Measurements from ENCODE around the gene HSP90AB1. TPM values are rescaled to one million over a fixed set of nuclear protein-coding genes. Genes with fewer than 3 reads are reported as not detected.

The HSP90AB1 gene
- polyA plus RNA-seq, 4 donors = 1,195 to 1,243 (median 1,222) TPM

DNA sequence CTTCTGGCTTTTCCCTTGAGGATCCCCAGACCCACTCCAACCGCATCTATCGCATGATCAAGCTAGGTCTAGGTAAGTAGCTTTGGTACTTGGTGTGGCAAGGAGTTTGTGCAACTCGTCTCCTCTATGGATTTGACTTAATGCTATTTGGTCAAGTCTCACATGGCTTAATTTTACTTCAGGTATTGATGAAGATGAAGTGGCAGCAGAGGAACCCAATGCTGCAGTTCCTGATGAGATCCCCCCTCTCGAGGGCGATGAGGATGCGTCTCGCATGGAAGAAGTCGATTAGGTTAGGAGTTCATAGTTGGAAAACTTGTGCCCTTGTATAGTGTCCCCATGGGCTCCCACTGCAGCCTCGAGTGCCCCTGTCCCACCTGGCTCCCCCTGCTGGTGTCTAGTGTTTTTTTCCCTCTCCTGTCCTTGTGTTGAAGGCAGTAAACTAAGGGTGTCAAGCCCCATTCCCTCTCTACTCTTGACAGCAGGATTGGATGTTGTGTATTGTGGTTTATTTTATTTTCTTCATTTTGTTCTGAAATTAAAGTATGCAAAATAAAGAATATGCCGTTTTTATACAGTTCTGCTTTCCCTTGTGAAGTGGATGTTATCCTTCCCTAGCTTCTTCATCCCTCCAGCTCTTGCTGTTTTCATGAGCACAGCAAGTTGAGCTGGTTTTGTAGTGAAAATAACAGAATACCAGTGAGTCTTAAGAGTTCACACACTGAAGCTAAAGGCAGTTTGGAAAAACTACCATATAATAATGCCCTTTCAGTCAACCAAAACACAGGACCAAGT lies 6.6 kb downstream of the HSP90AB1 start:
- no peak for DNase-seq (ENCODE audit: low read depth in 4 of 4, low spot score in 3 of 4)

- no peak for DNase-seq (ENCODE audit: low read depth in 4 of 4, low spot score in 3 of 4)
Measured at GRCh38 chr6:44254191-44255104, 7.5 kb downstream of the HSP90AB1 start.

DNA sequence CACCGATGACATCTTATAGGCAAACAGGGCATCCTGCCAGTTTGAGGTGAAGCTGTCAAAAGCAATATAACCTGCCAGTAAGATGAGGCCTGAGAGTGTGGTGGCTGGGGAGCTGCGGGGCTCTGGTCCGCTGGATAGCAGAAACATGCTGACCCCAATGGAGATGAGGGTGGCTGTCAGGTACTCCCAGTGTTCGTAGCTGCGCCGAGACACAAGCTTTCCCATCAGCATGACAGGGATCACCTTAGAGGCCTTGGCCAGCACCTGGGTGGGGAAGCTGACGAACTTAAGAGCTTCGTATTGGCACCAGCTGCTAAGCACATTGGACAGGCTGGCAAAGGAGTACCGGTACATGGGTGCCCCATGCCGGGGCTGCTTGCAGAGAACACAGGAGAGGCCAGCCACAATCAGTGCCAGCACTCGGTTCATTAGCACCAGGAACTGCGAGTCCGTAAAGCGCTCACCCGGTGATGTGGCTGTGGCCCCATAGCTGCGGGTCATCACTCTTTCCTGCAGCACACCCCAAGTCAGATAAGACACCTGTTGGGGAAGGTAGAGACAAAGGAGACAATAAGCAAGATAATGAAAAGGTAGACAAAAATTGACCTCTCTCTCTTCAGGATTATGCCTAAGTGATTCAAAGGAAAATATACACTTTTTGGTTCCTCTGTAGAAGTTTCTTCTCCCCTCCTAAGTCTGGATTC lies 8.4 kb downstream of the HSP90AB1 start:
- no peak for DNase-seq (ENCODE audit: low read depth in 4 of 4, low spot score in 3 of 4)

DNA sequence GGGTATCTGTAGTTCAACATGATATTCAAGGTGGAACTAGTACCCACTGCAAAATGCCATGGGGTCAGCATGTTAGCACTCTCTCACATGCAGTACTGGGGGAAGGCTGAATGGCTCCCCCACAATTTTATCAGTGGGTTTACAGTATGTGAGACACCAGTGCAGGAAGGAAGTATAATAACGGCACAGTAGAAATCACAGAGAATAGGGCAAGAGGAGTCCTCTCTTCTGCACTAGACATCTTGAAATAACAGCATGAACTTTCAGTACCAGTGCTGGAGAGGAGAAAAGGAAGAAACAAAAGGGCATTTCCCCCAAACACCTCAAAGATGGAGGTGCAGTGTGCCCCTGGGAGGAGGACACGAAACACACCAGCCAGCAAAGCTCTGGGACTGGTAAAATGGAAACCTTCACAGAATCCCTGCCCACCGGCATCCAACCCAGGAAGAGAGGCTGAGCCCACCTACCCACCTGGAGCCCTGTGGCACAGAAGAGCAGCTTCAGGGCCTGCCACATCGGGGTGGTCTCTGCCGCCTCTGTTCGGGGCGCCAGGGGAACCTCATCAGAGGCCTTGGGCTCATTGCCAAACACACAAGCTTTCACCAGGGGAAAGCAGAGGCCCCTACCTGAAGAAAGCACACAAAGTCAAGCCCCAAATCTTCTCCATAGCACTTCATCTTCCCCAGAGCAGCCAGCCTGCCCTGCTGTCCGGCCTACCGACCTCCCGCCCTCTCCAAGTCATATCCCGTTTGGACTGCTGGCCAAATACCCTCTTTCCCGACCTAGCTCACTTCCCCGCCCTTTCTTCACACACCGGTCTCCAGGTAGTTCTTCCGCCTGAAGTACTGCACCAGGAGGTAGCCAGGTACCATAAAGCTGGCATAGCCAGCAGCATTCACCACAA lies 9.2 kb downstream of the HSP90AB1 start:
- DNase-seq (ENCODE audit: low read depth in 4 of 4, low spot score in 3 of 4) = no peak

GRCh38 chr6:44256775-44257024 lies 9.8 kb downstream of the HSP90AB1 start:
- DNase-seq (ENCODE audit: low read depth in 4 of 4, low spot score in 3 of 4) = no peak

- DNase-seq (ENCODE audit: low read depth in 4 of 4, low spot score in 3 of 4) = no peak
Measured at GRCh38 chr6:44257025-44257752, 10.3 kb downstream of the HSP90AB1 start, which contains the start of gene SLC35B2. Gene SLC35B2 (minus strand): TSS chr6:44257528. CDS start chr6:44257410, 118 bp downstream.

DNA sequence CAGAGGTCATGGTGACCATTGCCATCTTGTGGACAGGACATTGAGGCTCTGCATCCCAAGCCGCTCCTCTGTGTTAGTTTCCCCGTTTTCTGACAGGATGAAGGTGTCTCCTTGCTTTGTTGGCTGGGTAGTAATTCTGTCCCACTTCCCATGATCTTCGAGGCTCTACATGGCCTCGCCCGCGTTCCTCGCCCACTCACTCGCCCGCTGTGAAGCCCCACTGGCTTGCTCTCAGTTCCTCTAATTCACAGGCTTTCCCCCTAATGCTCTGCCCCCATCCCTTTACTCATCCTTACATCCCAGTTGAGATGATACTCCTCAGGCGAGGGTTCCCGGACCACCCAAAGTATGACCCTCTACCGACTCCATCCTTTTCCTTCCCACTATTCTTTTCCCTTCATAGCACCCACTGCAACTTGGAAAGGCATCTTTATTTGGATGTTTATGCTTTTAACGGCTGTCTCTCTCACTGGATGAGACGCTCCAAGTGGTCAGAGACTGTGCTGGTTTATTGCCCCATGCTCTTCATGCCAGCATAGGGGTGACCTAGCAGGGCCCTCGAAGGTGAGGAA lies 10.9 kb downstream of the HSP90AB1 start:
- DNase-seq (ENCODE audit: low read depth in 4 of 4, low spot score in 3 of 4) = no peak

- no peak for DNase-seq (ENCODE audit: low read depth in 4 of 4, low spot score in 3 of 4)
Measured at GRCh38 chr6:44258325-44258863, 11.5 kb downstream of the HSP90AB1 start.

GRCh38 chr6:44258921-44259320 lies 12.0 kb downstream of the HSP90AB1 start:
- DNase-seq (ENCODE audit: low read depth in 4 of 4, low spot score in 3 of 4) = no peak

GRCh38 chr6:44260011-44260410 lies 13.1 kb downstream of the HSP90AB1 start:
- no peak for DNase-seq (ENCODE audit: low read depth in 4 of 4, low spot score in 3 of 4)

DNA sequence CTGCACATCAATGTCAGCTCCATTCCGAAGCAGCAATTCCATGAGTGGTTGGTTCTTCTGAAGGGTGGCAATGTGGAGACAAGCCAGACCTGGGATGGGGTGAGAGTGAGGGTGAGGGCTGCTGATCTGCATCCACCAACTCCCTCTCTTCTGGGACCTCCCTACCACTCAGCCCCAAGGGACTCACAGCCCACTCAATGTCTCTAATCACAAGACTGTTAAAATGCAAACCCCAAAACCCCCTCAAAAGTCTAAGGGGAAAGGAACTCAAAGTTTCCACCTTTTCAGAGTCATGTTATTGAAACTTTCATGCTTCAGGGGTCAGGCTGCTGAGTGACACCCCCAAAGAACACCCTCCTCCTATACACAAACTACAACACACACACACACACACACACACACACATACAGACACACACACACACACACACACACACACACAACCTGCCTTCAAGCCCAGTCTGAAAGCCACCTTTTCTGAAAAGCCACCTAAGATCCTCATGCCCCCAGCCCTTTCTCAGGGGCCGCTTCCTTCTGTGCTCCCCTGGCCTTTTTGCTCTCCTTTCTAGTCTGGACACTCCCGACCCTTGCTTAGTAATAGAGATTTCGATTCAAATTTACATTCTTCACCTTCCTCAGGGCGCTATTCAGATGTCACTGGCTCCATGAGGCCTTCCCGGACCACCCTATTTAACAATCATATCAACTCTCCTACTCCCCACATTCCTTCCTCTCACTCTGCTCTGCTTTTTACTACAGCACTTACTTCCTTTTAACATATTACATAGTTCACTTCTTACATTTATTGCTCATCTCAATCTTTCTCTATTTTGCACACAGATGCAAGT lies 13.8 kb downstream of the HSP90AB1 start:
- DNase-seq (ENCODE audit: low read depth in 4 of 4, low spot score in 3 of 4) = no peak

- DNase-seq (ENCODE audit: low read depth in 4 of 4, low spot score in 3 of 4) = no peak
Measured at GRCh38 chr6:44261581-44261980, 14.7 kb downstream of the HSP90AB1 start.

DNA sequence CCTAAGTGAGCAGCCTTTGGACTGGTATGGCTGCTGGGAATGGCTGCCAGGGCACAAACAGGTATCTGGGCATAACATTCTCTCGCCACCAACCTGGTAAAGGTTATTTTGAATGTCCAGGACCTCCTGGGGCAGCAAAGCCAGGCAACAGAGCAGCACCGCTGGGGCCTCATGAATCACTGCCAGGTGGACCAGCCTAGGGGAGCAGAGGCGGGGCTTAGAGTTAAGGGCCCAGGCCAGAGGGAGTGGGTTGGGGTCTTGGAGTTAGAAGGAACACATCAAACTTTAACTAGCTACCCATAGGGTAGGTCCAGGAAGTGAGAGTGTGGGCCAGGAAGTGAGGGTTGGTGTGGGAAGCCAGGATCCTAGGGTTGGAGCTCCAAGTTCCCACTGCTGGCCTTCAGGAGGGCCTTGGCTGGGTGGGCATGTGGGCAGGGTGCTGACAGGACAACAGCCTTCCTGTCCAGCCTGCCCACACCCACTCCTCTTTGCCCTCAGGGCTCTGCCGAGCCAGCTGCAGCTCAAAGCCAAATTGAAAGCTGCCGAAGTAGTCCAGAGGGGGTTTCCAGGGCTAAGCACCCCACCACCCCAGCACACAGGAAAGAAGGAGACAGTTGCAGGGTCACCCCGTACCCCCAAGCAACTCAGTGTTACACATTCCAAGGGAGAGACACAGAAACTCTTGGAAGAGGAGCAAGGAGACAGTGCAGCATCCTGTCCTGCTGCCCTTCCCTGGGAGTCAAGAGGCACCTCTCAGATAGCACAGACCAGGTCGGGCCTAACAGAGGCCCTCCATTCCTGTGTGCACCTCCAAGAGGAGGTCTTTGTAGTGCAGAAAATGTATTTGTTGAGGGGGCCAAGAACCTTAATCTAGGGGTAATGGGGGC lies 15.8 kb downstream of the HSP90AB1 start:
- no peak for DNase-seq (ENCODE audit: low read depth in 4 of 4, low spot score in 3 of 4)

DNA sequence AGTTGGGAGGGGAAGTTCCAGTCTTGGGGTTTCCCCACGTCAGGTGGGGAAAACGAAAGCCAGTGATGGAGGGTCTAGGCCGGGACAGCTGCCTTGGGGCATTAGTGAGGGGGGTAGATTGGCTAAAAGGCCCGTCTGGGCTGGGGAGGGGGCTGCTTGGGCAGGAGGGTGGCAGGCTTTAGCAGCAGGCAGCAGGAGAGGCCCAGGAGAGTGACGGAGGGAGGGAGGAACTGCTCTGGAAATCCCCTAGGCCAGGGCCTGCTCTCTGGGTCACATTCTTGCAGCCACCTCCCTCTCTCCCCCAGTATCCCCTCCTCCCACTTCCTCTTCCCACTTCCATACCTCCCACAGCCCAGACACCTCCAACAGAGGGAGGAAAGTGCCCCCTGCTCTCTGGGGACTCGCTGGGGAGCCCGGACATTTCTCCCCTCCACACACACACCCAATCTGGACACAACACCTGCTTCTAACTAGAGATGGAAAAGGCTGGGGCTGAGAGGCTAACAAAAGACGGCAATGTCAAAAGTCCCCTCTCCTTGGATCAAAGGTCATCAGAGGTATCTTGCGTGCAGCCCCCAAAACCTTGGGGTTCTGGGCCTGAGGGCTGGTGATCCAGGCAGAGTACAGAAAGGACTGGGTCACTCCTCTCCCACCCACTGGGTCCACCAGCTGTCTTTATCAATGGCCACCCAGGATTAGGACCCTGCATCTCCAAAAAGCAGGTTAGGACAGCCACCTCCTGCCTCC lies 16.6 kb downstream of the HSP90AB1 start:
- DNase-seq (ENCODE audit: low read depth in 4 of 4, low spot score in 3 of 4) = no peak

- DNase-seq (ENCODE audit: low read depth in 4 of 4, low spot score in 3 of 4) = no peak
Measured at GRCh38 chr6:44264154-44265006, 17.5 kb downstream of the HSP90AB1 start.
